HG02885 (cell line): ENCODE results near the gene CTIF.

Source experiments
- ATAC-seq: cut with Tn5 transposase; IDR thresholded peaks from one replicate; pipeline ENCODE4 v1.9.1; 2021; ENCODE audit warnings: mild to moderate bottlenecking; ENCODE audit not compliant: unreplicated experiment, poor library complexity

CTIF gene

GRCh38 chr18:48777744-48778116 lies 238.9 kb downstream of the CTIF start:
- ATAC-seq, result no peak

- peak; percentile 64 for ATAC-seq
These were observed 239.6 kb downstream of the CTIF start for GRCh38 chr18:48778344-48779011.

DNA sequence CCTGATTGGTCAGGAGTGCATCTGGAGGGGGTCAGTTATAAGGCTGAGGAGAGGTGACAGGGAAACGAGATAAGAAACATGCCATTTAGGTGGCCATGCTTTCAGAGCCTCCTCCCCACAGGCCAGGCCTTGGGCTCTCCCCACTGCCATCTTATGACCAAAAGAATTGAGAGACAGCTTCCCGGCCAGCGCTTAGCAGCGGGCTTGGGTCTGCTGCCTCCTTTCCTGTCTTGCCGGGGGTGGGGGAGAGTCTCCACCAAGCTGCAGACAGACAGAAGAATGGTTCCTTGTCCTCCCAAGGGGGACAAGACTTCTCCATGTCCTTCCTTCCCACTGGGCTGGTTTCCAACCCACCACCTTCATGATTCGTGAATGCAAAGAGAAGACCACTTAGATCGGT lies 240.6 kb downstream of the CTIF start:
- no peak for ATAC-seq

DNA sequence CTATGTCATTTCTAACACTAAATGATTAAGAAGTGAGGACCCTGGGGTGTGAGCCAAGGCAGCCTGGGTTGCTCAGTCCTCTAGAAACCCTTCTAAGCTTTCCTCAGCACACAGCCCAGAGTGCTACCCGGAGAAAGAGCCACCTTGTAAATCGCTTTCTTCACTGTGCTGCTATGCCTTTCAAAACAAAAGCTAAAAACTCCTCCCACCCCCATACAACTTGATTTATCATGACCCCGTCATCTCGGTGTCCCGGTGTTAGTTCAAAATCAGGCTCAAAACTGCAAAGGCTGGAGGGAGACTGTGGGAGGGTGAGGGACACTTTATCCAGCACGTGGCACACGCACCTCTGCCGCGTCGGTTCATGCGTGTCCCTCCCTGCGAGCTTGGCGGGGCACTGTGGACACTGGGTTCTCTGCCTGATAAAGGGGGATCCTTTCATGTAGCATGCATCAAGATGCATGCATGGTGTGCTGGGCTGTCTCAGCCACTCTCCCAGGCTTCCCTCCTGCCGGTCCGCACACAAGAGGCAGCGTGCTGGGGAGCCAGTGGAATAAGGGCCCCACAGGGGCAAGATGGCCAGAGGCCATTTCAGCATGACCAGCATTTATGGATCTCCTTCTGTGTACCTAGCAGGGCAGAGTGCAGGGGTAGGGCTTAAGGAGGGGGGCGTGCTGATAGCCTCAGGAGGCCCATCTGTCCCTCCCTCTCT lies 241.5 kb downstream of the CTIF start:
- no peak for ATAC-seq

DNA sequence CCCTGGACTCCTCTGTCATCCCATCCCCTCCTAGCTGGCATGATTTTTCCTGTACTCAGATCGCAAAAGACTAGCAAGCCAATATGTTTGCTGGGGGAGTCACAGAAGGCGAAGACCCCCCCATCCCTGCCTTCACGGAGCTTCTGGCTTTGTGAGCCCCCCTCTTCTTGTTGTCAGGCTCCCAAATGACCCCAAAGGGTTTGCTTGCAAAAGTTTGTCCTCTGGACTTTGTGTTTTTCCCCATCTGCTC lies 242.0 kb downstream of the CTIF start:
- no peak for ATAC-seq

- ATAC-seq, result no peak
These were observed 242.5 kb downstream of the CTIF start for GRCh38 chr18:48781163-48781987.

DNA sequence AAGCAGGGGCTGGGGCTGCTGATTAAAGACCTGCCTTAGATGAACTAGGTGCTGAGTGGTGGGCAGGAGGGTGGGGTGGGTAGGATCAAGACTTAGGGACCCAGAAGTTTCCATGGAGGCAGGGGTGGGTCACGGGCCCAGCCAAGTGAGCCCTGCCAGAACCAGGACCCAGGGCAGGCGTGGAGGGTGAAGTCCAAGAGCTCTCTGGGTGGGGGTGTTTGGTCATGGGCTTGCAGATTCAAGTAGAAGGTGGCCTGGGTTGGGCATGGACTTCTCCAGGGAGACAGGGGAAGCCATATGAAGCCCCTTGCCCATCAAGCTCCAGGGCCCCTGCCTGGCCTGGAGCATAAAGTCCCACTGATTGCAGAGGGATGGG lies 243.1 kb downstream of the CTIF start:
- ATAC-seq, result no peak

DNA sequence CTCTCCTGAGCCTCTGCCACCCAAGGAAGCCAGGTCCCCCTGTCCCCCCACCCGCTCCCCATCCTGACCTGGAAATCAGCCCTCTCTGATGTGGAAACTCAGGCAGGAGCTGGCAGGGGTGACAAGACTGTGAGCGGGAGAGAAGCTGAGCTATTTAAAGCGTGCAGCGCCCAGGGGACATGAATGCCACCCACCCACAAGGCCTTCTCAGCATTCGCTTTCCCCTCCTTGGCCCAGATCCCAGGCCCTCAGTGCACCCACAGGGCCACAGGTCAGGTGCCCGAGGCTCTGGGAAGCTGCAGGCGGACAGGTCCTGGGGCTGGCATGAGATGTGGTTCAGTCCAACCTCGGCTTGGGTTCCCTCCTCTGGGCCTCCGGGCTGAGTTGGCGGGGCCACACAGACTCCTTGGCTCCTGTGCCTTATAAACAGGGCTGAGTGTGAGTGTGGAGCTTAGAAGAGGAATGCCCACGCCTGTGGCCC lies 243.6 kb downstream of the CTIF start:
- ATAC-seq, result no peak

- ATAC-seq, result no peak
These were observed 245.0 kb downstream of the CTIF start for GRCh38 chr18:48783616-48784520.

DNA sequence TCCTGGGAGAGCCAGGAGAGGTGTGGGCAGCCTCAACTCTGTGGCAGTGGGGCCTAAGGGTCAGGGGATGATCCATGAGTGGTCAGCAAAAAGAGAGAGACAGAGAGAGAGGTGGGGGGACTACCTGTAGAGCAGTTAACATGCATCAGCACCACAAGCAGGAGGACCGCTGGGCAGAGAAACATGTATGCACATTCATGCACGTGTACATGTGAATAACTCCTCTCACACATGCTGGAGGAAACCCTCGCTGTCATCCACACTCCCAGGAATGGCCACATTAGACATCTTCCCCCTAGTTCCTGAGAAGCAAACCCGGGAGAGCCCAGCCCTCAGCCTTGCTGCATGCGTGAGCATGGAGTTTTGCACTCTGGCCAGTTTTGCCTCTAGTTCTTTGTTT lies 245.8 kb downstream of the CTIF start:
- ATAC-seq, result peak; percentile 22

GRCh38 chr18:48785091-48785614 lies 246.3 kb downstream of the CTIF start:
- peak; percentile 91 for ATAC-seq

- no peak for ATAC-seq
These were observed 247.1 kb downstream of the CTIF start for GRCh38 chr18:48785736-48786454.

DNA sequence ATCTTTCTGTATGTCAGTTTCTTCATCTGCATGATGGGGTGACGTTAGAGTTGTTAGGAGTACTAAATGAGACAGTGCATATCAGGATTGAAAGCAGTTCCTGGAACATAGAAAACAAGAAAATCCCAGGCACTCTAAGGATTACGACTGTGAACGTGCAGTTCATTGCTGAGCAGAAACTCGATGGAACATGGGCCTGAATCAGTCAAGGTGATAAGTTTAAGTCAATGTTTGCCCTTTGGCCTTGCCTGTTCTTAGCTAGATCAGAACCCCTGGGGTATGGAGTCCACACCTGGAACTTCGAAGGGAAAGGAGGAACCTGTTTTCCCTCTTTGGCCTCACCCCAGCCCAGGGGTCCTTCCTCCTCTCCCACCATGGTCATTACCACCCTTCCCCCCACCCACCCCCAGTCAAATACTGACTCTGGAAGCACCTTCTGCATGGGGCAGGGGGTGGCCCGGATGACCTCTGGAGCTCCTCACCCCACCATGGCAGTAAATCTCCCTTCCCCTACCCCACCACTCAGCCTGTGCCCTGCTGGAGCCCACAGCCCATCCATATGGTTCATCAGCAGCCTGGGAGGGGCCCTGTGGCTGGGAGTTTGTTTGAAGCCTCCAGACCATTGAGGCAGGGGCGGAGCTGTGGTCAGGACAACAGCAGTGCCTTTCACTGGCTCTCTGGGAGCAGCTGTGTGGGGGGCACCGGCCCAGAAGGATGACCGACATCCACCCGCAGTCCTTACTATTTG lies 247.8 kb downstream of the CTIF start:
- ATAC-seq, result no peak

GRCh38 chr18:48787203-48788151 lies 248.6 kb downstream of the CTIF start:
- no peak for ATAC-seq

DNA sequence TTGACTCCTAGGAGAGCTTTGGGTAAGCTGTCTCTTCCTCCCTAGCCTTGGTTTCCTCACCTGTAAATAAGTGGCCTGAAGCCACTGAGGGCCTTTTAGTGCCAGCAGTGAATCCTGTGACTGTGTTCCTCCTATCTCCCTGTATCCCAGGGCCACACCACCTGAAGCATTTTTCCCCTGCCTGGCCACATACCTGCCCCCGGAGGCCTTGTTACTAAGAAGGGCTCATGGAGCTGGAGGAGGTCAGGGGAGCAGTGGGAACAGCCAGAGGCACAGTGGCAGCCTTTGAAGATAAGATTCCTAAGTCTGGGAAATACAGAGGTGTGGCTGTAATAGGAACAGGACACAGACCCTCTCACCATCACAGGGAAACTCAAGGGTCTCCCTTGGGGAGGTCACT lies 249.5 kb downstream of the CTIF start:
- ATAC-seq, result no peak

DNA sequence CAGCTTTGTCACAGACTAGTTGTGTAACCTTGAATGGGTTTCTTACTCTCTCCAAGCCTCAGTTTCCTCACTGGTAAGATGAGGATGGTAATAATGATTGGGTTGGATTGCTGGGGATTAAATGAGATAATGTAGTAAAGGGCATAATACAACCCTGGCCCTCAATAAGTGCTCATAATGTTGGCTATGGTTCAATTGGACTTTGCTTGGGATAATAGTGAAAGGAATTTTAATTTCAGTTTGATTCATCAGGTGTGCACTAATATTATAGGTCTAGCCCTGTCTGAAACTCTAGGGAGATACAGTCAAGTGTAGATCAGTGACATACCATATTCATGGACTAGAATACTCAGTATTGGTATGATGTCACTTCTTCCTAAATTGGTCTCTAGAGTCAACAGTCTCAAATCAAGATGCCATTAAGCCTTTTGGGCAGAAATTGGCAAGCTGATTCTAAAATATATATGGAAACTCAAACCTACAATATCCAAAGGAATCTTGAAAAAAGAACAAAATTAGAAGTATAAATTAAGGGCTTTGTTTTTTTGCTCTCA lies 250.5 kb downstream of the CTIF start:
- ATAC-seq, result no peak

DNA sequence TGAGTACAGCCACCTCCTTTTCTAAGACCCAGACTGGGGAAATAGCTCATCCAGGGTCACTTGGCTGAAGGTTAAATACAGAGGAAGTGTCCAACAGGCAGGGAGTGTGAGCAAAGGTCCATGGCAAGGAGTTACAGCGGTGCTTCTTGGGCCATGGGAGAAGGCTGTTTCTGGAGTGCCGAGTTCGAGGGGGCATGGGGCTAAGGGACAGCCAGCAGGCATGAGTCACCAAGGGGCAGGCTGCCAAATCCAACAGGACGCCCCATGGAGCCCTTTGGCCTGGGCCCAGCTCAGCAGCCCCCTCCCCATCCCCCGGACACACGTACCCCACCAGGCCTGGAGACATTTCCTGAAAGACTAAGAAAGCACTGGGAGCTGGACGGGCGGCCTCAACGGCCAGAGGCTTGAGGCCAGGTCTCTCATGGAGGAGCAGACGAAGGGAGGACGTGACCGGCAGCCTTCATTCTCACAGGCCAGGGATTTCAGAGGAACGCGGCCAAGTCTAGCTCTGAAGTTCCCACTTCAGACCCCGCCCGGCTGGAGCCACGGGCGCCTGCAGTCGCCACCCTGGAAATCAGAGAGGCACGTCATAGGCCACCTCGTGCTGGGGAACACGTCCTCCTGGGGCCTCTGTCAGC lies 251.5 kb downstream of the CTIF start:
- no peak for ATAC-seq
